GM12878 (cell line): ENCODE measurements around the gene DTNA. TPM values are rescaled to one million over a fixed set of nuclear protein-coding genes. Genes with fewer than 3 reads are reported as not detected.

Source experiments
- ATAC-seq: fragments of 200-7000 bp; cut with Tn5 transposase; 3 replicates; pipeline ENCODE4 v1.9.1; 2020; ENCODE audit warnings: mild to moderate bottlenecking, moderate library complexity
- BruUV-seq: library from RNA; stranded (reverse); fragments of 400-500 nt; replicated peaks from 2 replicates; lab custom pipeline; 2021; lab: Mats Ljungman, UMichigan
- CTCF ChIA-PET: fragments of 300-600 bp; sonication (Branson Sonifier 250); formaldehyde crosslinking; extraction: SDS; loops from one replicate; lab custom pipeline; 2021; ENCODE audit warnings: inconsistent platforms; lab: Yijun Ruan, JAX
- POLR2A ChIA-PET: fragments of 350-600 bp; formaldehyde crosslinking; extraction: SDS; loops from one replicate; lab custom pipeline; 2021; ENCODE audit warnings: inconsistent platforms; lab: Charles Lee
- RAD21 ChIA-PET: fragments of 300-600 bp; sonication (Branson Sonifier 250); formaldehyde crosslinking; loops from one replicate; lab custom pipeline; 2023; ENCODE audit warnings: antibody characterized with exemption; ENCODE audit not compliant: unreplicated experiment; lab: Charles Lee
- SMC1A ChIA-PET: fragments of 300-600 bp; sonication (Branson Sonifier 250); formaldehyde crosslinking; loops from one replicate; lab custom pipeline; 2023; ENCODE audit not compliant: unreplicated experiment, uncharacterized antibody; lab: Charles Lee
- DNase-seq: peaks from one replicate; pipeline ENCODE4 v3.0.0-alpha.2; 2011; ENCODE audit warnings: low read depth, low spot score
- FAIRE-seq: peaks from 3 replicates; lab custom pipeline; 2011; peaks lifted over from hg19 to GRCh38; lab: Jason Lieb, UNC
- H2AFZ ChIP-seq: 2 replicates; pipeline ENCODE4 v1.6.0; 2011; ENCODE audit warnings: low read depth, low read length, control low read depth; ENCODE audit not compliant: control insufficient read depth
- H3K27ac ChIP-seq: 2 replicates; pipeline ENCODE4 v1.5.1; 2011; ENCODE audit warnings: control low read depth; ENCODE audit not compliant: control insufficient read depth, insufficient read depth
- H3K27me3 ChIP-seq, 2 experiments: replicated peaks in 1 of 2; 2 replicates each; pipeline versions ENCODE4 v1.6.0 to v1.6.1; 2011; ENCODE audit warnings: low read length in 1 of 2; ENCODE audit not compliant: control insufficient read depth in 2 of 2, insufficient read depth in 2 of 2
- H3K36me3 ChIP-seq, 2 experiments: 2 replicates each; pipeline ENCODE4 v1.5.1; 2011; ENCODE audit warnings: low read length in 1 of 2; ENCODE audit not compliant: control insufficient read depth in 2 of 2, insufficient read depth in 2 of 2
- H3K4me1 ChIP-seq: 2 replicates; pipeline ENCODE4 v1.6.1; 2011; ENCODE audit warnings: mild to moderate bottlenecking, low read length, moderate library complexity, mixed read lengths; ENCODE audit not compliant: control insufficient read depth, insufficient read depth
- H3K4me2 ChIP-seq: 2 replicates; pipeline ENCODE4 v1.6.0; 2011; ENCODE audit warnings: control low read depth; ENCODE audit not compliant: control insufficient read depth, insufficient read depth
- H3K4me3 ChIP-seq: fragments of 200-600 bp; sonication (generic); 2 replicates; pipeline ENCODE4 v1.5.1; 2016
- H3K79me2 ChIP-seq: 2 replicates; pipeline ENCODE4 v1.6.0; 2011; ENCODE audit warnings: low read length; ENCODE audit not compliant: control insufficient read depth, insufficient read depth
- H3K9ac ChIP-seq: 2 replicates; pipeline ENCODE4 v1.8.0; 2011; ENCODE audit warnings: low read length, control low read depth, mixed read lengths; ENCODE audit not compliant: control insufficient read depth, insufficient read depth
- H3K9me3 ChIP-seq: replicated peaks from 3 replicates; pipeline ENCODE4 v1.5.1; 2011; ENCODE audit warnings: mild to moderate bottlenecking, low read length; ENCODE audit not compliant: control insufficient read depth, insufficient read depth
- H4K20me1 ChIP-seq: 2 replicates; pipeline ENCODE4 v1.6.0; 2011; ENCODE audit not compliant: control insufficient read depth, insufficient read depth
- CHD2 ChIP-seq: IDR thresholded peaks from 2 replicates; pipeline ENCODE4 v1.6.1; 2011; ENCODE audit warnings: low read depth, low read length, improper control_type of control experiment, borderline replicate concordance
- HCFC1 ChIP-seq: fragments of 150-350 bp; IDR thresholded peaks from 2 replicates; pipeline ENCODE4 v1.6.1; 2014; ENCODE audit warnings: low read length
- HDGF ChIP-seq: fragments of 450-650 bp; IDR thresholded peaks from 2 replicates; pipeline ENCODE4 v1.6.1; 2016; ENCODE audit warnings: antibody characterized with exemption
- KDM1A ChIP-seq: fragments of 200-600 bp; sonication (generic); IDR thresholded peaks from 2 replicates; pipeline ENCODE4 v1.6.1; 2016; ENCODE audit warnings: borderline replicate concordance
- MEF2B ChIP-seq: fragments of 450-650 bp; IDR thresholded peaks from 2 replicates; pipeline ENCODE4 v1.6.1; 2018; ENCODE audit warnings: mild to moderate bottlenecking, moderate library complexity; ENCODE audit not compliant: partially characterized antibody, poor library complexity, severe bottlenecking
- MTA2 ChIP-seq: fragments of 450-650 bp; IDR thresholded peaks from 2 replicates; pipeline ENCODE4 v1.6.1; 2016; ENCODE audit warnings: low read depth, mild to moderate bottlenecking, moderate library complexity
- MYC ChIP-seq: IDR thresholded peaks from 2 replicates; pipeline ENCODE4 v1.6.1; 2011; ENCODE audit warnings: mild to moderate bottlenecking, low read length, moderate library complexity, inconsistent platforms; ENCODE audit not compliant: insufficient read depth, insufficient replicate concordance, insufficient read length, severe bottlenecking
- NFYB ChIP-seq: IDR thresholded peaks from 2 replicates; pipeline ENCODE4 v1.6.1; 2011; ENCODE audit warnings: low read depth, mild to moderate bottlenecking, low read length, improper control_type of control experiment, moderate library complexity; ENCODE audit not compliant: insufficient read depth
- PML ChIP-seq: IDR thresholded peaks from 2 replicates; pipeline ENCODE4 v1.6.1; 2012; ENCODE audit warnings: low read length, inconsistent platforms
- SIN3A ChIP-seq: IDR thresholded peaks from 2 replicates; pipeline ENCODE4 v1.6.1; 2012; ENCODE audit warnings: low read depth, low read length, improper control_type of control experiment
- SUZ12 ChIP-seq: fragments of 200-600 bp; sonication (generic); IDR thresholded peaks from one replicate; pipeline ENCODE4 v1.6.1; 2018; ENCODE audit warnings: antibody characterized with exemption, mild to moderate bottlenecking; ENCODE audit not compliant: unreplicated experiment
- WRNIP1 ChIP-seq: IDR thresholded peaks from 2 replicates; pipeline ENCODE4 v1.6.1; 2011; ENCODE audit warnings: low read depth, low read length, improper control_type of control experiment, borderline replicate concordance
- YBX1 ChIP-seq: fragments of 450-650 bp; IDR thresholded peaks from 2 replicates; pipeline ENCODE4 v1.6.1; 2016; ENCODE audit warnings: antibody characterized with exemption
- WGBS: methylation state at CpG from one replicate; pipeline ENCODE4 v1.1.6; 2016; ENCODE audit warnings: low lambda C conversion rate; ENCODE audit not compliant: insufficient replicate concordance, insufficient coverage; ENCODE audit errors: missing lambda C conversion rate; 5-methylcytosine and 5-hydroxymethylcytosine counted together
- in situ Hi-C: fragments of 300-500 bp; cut with MboI; formaldehyde crosslinking; loops from 9 replicates; pipeline ENCODE4 v1.14.3; 2018; ENCODE audit warnings: mixed read lengths
- intact Hi-C: fragments of 100-400 bp; cut with micrococcal nuclease; formaldehyde crosslinking; loops from one replicate; pipeline ENCODE4 v1.14.2; 2022; ENCODE audit not compliant: unreplicated experiment
- polyA plus RNA-seq, 11 experiments: library from polyadenylated mRNA; depleted of rRNA in 4 of 11; unstranded in 6 of 11; stranded (reverse) in 5 of 11; fragments of >200 nt; fragmentation: Nextera tagmentation in 4 of 11; fragmentation: Illumina TruSeq in 1 of 11; extraction: Ambion mirVana in 4 of 11; extraction: Trizol in 1 of 11; gene quantifications; 1 replicate in 1 of 11; 2 replicates in 10 of 11; pipeline versions ENCODE4 v1.2.1 to v1.2.3, GENCODE V29; 2011 to 2016; ENCODE audit warnings: inconsistent platforms in 2 of 11, missing spikeins in 2 of 11, low read depth in 1 of 11
- total RNA-seq, 4 experiments: library from RNA; depleted of rRNA in 3 of 4; stranded (reverse); fragments of >200 nt in 3 of 4; fragmentation: Illumina TruSeq in 1 of 4; extraction: Trizol in 1 of 4; gene quantifications; 2 replicates each; pipeline versions ENCODE4 v1.2.1 to v1.2.3, GENCODE V29; 2013 to 2021
- TF ChIP-seq, protein P1 (sequence below): fragments of 450-650 bp; conservative IDR thresholded peaks from 2 replicates; pipeline ENCODE4 v1.6.1; 2017; ENCODE audit warnings: mild to moderate bottlenecking, moderate library complexity
- TF ChIP-seq, protein P2 (sequence below): fragments of 150-350 bp; IDR thresholded peaks from 2 replicates; pipeline ENCODE4 v1.6.1; 2014; ENCODE audit warnings: mild to moderate bottlenecking, low read depth, low read length
- TF ChIP-seq, protein P3 (sequence below): fragments of 450-650 bp; IDR thresholded peaks from 2 replicates; pipeline ENCODE4 v1.6.1; 2014; ENCODE audit warnings: mild to moderate bottlenecking

DTNA gene
- total and polyA plus RNA-seq, 10 of the 15 experiments (the other 5 are each of a cell fraction or from before 2014, with no cell fraction given), result 0.26 to 8.6 (median 0.53) TPM

DNA sequence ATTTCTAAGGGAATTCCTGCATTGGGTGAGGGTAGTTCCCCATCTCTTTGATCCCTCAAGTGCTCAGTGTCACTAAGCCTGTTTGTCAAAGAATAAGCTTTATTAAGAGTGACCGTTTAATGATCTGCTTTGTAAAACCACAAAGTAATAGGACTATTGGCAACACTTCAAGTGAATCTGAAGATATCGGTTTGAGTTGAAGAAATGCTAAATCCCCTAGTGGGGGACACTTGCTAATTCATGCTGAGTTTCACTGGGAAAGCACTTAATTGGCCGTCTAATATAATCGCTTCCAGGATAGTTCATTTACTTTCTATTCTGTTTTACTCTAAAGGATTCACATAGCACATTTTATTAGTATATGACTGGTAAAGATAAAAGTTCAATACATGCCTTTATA, 54.4 kb downstream of the DTNA start:
- Histone ChIP-seq H3K27me3 (no peaks in the 10 kb centered on the region), H3K4me1 (no peaks in the 10 kb centered on the region), H3K9me3 (no peaks in the 10 kb centered on the region), H2AFZ (no peak overlapping the region), H3K79me2 (no peaks in the 10 kb centered on the region), H3K9ac (no peak overlapping the region), H3K36me3 (no peaks in the 10 kb centered on the region), H3K27ac (no peak overlapping the region), H3K4me3 (no peak overlapping the region), H3K4me2 (no peak overlapping the region), H4K20me1 (no peaks in the 10 kb centered on the region)
- no peak for ATAC-seq
- ChIA-PET POLR2A (no interaction called here), SMC1A (interaction anchor here (0.7 to 2.4 kb wide), 6 partner anchors 9 to 255 kb away, joined by 3 to 13 read pairs (median 4); no protein-coding TSS in a partner anchor), RAD21 (interaction anchor here (0.5 to 1.7 kb wide), 3 partner anchors 8 to 43 kb away, joined by 3 to 7 read pairs (median 6); no protein-coding TSS in a partner anchor), CTCF (interaction anchor here (1.6 to 3.2 kb wide), 3 partner anchors 11 to 103 kb away, joined by 5 to 21 read pairs (median 10); no protein-coding TSS in a partner anchor)
- DNase-seq, result no peak
- FAIRE-seq, result no peak
- in situ Hi-C loops, result no loop called here
- WGBS, result 33% methylated on average over 4 of the region's 4 CpGs
- BruUV-seq, result no TSS peak
- TF ChIP-seq, protein P1, sequence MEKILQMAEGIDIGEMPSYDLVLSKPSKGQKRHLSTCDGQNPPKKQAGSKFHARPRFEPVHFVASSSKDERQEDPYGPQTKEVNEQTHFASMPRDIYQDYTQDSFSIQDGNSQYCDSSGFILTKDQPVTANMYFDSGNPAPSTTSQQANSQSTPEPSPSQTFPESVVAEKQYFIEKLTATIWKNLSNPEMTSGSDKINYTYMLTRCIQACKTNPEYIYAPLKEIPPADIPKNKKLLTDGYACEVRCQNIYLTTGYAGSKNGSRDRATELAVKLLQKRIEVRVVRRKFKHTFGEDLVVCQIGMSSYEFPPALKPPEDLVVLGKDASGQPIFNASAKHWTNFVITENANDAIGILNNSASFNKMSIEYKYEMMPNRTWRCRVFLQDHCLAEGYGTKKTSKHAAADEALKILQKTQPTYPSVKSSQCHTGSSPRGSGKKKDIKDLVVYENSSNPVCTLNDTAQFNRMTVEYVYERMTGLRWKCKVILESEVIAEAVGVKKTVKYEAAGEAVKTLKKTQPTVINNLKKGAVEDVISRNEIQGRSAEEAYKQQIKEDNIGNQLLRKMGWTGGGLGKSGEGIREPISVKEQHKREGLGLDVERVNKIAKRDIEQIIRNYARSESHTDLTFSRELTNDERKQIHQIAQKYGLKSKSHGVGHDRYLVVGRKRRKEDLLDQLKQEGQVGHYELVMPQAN, result no peak
- TF ChIP-seq, protein P2, sequence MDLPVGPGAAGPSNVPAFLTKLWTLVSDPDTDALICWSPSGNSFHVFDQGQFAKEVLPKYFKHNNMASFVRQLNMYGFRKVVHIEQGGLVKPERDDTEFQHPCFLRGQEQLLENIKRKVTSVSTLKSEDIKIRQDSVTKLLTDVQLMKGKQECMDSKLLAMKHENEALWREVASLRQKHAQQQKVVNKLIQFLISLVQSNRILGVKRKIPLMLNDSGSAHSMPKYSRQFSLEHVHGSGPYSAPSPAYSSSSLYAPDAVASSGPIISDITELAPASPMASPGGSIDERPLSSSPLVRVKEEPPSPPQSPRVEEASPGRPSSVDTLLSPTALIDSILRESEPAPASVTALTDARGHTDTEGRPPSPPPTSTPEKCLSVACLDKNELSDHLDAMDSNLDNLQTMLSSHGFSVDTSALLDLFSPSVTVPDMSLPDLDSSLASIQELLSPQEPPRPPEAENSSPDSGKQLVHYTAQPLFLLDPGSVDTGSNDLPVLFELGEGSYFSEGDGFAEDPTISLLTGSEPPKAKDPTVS, result no peak
- TF ChIP-seq YBX1 (no peak), MTA2 (no peak), KDM1A (no peak), CHD2 (no peak), WRNIP1 (no peak), MEF2B (no peak), MYC (no peak), HDGF (no peak), HCFC1 (no peak), SUZ12 (no peak), NFYB (no peak), SIN3A (no peak), PML (no peak)
- TF ChIP-seq, protein P3, sequence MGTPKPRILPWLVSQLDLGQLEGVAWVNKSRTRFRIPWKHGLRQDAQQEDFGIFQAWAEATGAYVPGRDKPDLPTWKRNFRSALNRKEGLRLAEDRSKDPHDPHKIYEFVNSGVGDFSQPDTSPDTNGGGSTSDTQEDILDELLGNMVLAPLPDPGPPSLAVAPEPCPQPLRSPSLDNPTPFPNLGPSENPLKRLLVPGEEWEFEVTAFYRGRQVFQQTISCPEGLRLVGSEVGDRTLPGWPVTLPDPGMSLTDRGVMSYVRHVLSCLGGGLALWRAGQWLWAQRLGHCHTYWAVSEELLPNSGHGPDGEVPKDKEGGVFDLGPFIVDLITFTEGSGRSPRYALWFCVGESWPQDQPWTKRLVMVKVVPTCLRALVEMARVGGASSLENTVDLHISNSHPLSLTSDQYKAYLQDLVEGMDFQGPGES, result no peak
- TF ChIP-seq, all 136 proteins: peak for 0
- intact Hi-C loops, result no loop called here
